Measurements from ENCODE around the gene POMGNT1. TPM values are rescaled to one million over a fixed set of nuclear protein-coding genes. Genes with fewer than 3 reads are reported as not detected.

POMGNT1 gene
- polyA plus RNA-seq, 1 donor (not counting 4 experiments of a cell fraction or from before 2014, with no cell fraction given), result 49.6 TPM

DNA sequence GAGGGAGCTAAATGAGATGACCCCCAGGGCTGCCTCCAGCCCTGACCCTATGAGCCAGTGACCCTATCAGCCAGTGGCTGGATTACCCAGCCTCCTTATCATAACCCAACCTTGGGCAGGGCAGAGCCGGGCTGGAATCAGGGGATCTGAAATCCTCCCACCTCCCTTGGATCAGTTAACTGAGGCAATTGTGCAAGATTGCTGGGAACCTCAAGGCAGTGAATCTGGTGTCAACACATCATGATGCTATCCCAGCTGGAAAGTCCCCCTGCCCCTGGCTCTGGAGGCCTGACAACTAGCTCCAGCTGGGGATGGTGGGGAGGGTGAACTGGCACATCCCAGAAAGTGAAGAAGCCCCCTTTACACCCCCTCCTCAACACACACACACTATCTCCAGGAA is 29.8 kb downstream of the POMGNT1 start:
- H3K9me1 ChIP-seq (ENCODE audit: control insufficient read depth, extremely low read depth, insufficient read depth, low read length), result no peaks in the 10 kb centered on the region
- no peaks in the 10 kb centered on the region for H3K79me2 ChIP-seq (ENCODE audit: control insufficient read depth, insufficient read depth, low read length)
- no peaks in the 10 kb centered on the region for H3K36me3 ChIP-seq (ENCODE audit: control insufficient read depth in 2 of 2, extremely low read depth in 1 of 2, insufficient read depth in 2 of 2, low read length in 2 of 2)
- DNase-seq (ENCODE audit: low read depth, low spot score) (no peak), FAIRE-seq (no peak)
- H3K4me2 ChIP-seq (ENCODE audit: control insufficient read depth, extremely low read depth, insufficient read depth, low read depth, low read length), result no peak overlapping the region
- peaks cover 17% of the 10 kb centered on the region for H3K27me3 ChIP-seq (ENCODE audit: control insufficient read depth, extremely low read depth, insufficient read depth, low read length)
- no peak overlapping the region for H3K4me3 ChIP-seq (ENCODE audit: control insufficient read depth in 2 of 3, extremely low read depth in 1 of 3, insufficient read depth in 2 of 3, low read depth in 1 of 3, low read length in 3 of 3)
- H2AFZ ChIP-seq (ENCODE audit: control insufficient read depth, low read length), result no peak overlapping the region
- TF ChIP-seq, protein P1, sequence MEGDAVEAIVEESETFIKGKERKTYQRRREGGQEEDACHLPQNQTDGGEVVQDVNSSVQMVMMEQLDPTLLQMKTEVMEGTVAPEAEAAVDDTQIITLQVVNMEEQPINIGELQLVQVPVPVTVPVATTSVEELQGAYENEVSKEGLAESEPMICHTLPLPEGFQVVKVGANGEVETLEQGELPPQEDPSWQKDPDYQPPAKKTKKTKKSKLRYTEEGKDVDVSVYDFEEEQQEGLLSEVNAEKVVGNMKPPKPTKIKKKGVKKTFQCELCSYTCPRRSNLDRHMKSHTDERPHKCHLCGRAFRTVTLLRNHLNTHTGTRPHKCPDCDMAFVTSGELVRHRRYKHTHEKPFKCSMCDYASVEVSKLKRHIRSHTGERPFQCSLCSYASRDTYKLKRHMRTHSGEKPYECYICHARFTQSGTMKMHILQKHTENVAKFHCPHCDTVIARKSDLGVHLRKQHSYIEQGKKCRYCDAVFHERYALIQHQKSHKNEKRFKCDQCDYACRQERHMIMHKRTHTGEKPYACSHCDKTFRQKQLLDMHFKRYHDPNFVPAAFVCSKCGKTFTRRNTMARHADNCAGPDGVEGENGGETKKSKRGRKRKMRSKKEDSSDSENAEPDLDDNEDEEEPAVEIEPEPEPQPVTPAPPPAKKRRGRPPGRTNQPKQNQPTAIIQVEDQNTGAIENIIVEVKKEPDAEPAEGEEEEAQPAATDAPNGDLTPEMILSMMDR (optimal IDR thresholded peaks at IDR 0.05 in 1 of 3, IDR thresholded peaks at IDR 0.05 in 1 of 3, conservative IDR thresholded peaks at IDR 0.05 in 1 of 3; ENCODE audit: extremely low read depth in 1 of 3, insufficient read depth in 2 of 3, low read length in 3 of 3), result no peak
- no peak for TF ChIP-seq EZH2 (IDR thresholded peaks at IDR 0.05; ENCODE audit: low read length)
- H3K27ac ChIP-seq (ENCODE audit: control insufficient read depth, insufficient read depth, low read length), result no peak overlapping the region
- dilution Hi-C loops (cut with MboI; ENCODE audit: extremely low pct_ligation_motif_present, low sequenced_read_pairs), result no loop called here
- peaks cover 11% of the 10 kb centered on the region for H3K4me1 ChIP-seq (ENCODE audit: control insufficient read depth, extremely low read depth, insufficient read depth, low read length)
- no peak overlapping the region for H3K9ac ChIP-seq (ENCODE audit: control insufficient read depth, extremely low read depth, insufficient read depth, low read length)
- H3K9me3 ChIP-seq (ENCODE audit: control insufficient read depth, low read depth, low read length), result no peaks in the 10 kb centered on the region
- no peaks in the 10 kb centered on the region for H4K20me1 ChIP-seq (ENCODE audit: control insufficient read depth, extremely low read depth, insufficient read depth, low read length)

DNA sequence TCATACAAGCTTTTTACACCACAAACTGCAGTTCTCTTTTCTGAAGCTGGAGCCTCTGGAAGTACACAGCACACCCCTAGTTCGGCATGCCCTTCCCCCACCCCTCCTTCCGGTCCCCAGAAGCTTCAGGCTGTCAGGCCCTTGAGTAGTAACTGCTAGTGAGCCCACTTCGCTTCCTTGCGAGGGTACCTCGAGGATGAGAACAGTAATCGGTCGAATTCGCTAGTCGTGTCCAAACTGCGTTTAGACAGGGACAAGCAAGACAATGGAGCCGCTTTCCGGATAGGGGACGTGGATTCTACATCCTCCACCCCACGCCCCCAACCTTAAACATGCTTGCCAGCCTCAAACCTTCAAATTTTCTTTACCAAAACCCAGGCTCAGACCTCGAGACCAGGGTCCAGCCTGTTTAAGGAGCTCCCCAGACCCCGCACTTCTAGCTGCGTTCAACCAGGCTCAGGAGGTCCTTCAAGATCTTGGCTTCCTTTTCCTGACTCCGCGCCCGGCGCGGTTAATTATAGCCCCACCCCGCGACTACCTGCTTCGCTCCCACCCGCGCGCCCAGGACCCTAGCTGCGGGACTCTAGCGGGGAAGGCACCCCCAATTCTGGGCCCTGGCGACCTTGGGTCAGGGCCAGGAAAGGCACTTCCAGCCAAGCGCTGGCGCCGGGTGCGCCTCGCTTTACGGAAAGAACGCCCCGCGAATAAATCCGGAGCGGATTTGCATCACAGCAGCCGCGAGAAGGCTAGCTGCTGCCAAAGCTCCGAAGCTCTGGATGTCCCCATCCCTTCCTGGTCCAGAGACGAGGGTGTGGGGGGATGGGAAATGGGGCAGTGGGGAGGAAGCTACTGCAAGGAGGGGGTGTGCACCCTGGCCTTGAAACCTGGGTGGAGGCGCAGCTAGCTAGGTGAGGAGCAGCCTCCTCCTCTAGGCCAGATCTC is 31.4 kb downstream of the POMGNT1 start:
- Histone ChIP-seq H3K9me3 (ENCODE audit: control insufficient read depth, low read depth, low read length) (no peaks in the 10 kb centered on the region), H4K20me1 (ENCODE audit: control insufficient read depth, extremely low read depth, insufficient read depth, low read length) (no peaks in the 10 kb centered on the region), H3K79me2 (ENCODE audit: control insufficient read depth, insufficient read depth, low read length) (no peaks in the 10 kb centered on the region), H3K9ac (ENCODE audit: control insufficient read depth, extremely low read depth, insufficient read depth, low read length) (no peak overlapping the region), H3K4me2 (ENCODE audit: control insufficient read depth, extremely low read depth, insufficient read depth, low read depth, low read length) (peak overlapping the region; percentile 42), H3K36me3 (ENCODE audit: control insufficient read depth in 2 of 2, extremely low read depth in 1 of 2, insufficient read depth in 2 of 2, low read length in 2 of 2) (no peaks in the 10 kb centered on the region), H2AFZ (ENCODE audit: control insufficient read depth, low read length) (peak overlapping the region; percentile 15), H3K9me1 (ENCODE audit: control insufficient read depth, extremely low read depth, insufficient read depth, low read length) (no peaks in the 10 kb centered on the region), H3K27ac (ENCODE audit: control insufficient read depth, insufficient read depth, low read length) (no peak overlapping the region), H3K4me1 (ENCODE audit: control insufficient read depth, extremely low read depth, insufficient read depth, low read length) (peaks cover 8% of the 10 kb centered on the region), H3K4me3 (ENCODE audit: control insufficient read depth in 2 of 3, extremely low read depth in 1 of 3, insufficient read depth in 2 of 3, low read depth in 1 of 3, low read length in 3 of 3) (peak overlapping the region in 2 of 3 experiments; percentile 20 to 36), H3K27me3 (ENCODE audit: control insufficient read depth, extremely low read depth, insufficient read depth, low read length) (peaks cover 17% of the 10 kb centered on the region)
- TF ChIP-seq, protein P1 (optimal IDR thresholded peaks at IDR 0.05 in 1 of 3, IDR thresholded peaks at IDR 0.05 in 1 of 3, conservative IDR thresholded peaks at IDR 0.05 in 1 of 3; ENCODE audit: extremely low read depth in 1 of 3, insufficient read depth in 2 of 3, low read length in 3 of 3), result no peak
- peak; percentile 51 for TF ChIP-seq EZH2 (IDR thresholded peaks at IDR 0.05; ENCODE audit: low read length)
- dilution Hi-C loops (cut with MboI; ENCODE audit: extremely low pct_ligation_motif_present, low sequenced_read_pairs), result no loop called here
- DNase-seq (ENCODE audit: low read depth, low spot score) (no peak), FAIRE-seq (no peak)
